HEK293 (cell line): ENCODE data around the gene NR2F2.

Source experiments
- CTCF ChIA-PET: fragments of 350-600 bp; formaldehyde crosslinking; extraction: SDS; loops from one replicate; lab custom pipeline; 2021; ENCODE audit warnings: antibody characterized with exemption; lab: Yijun Ruan, JAX
- POLR2A ChIA-PET: fragments of 300-600 bp; formaldehyde crosslinking; extraction: SDS; loops from one replicate; lab custom pipeline; 2020; ENCODE audit warnings: antibody characterized with exemption, inconsistent platforms; lab: Yijun Ruan, JAX
- H3K27ac ChIP-seq: fragments of 200-500 bp; sonication (Bioruptor generic); 2 replicates; pipeline ENCODE4 v1.5.1; 2014; ENCODE audit warnings: low read depth, low read length, control low read depth, inconsistent platforms; ENCODE audit errors: extremely low read depth
- H3K36me3 ChIP-seq, 2 experiments: fragments of 200-500 bp in 1 of 2; sonication (Bioruptor generic) in 1 of 2; 1 replicate in 1 of 2; 2 replicates in 1 of 2; pipeline ENCODE4 v1.5.1; 2014 to 2017; ENCODE audit warnings: inconsistent platforms in 2 of 2, low read length in 2 of 2; ENCODE audit not compliant: control insufficient read depth in 2 of 2, insufficient read depth in 1 of 2
- H3K4me1 ChIP-seq: fragments of 200-500 bp; sonication (Bioruptor generic); 2 replicates; pipeline ENCODE4 v1.5.1; 2014; ENCODE audit warnings: mild to moderate bottlenecking, low read length, inconsistent platforms; ENCODE audit not compliant: control insufficient read depth, insufficient read depth
- H3K4me3 ChIP-seq: 2 replicates; pipeline ENCODE4 v1.5.1; 2011; ENCODE audit warnings: low read depth, mild to moderate bottlenecking, control low read depth, low read length, moderate library complexity
- H3K9me3 ChIP-seq: fragments of 200-500 bp; sonication (Bioruptor generic); 2 replicates; pipeline ENCODE4 v1.5.1; 2014; ENCODE audit warnings: low read depth, low read length, inconsistent platforms; ENCODE audit not compliant: control insufficient read depth, insufficient read depth
- GLIS1 ChIP-seq: fragments of 450-650 bp; formaldehyde crosslinking; IDR thresholded peaks from 2 replicates; pipeline ENCODE4 v1.5.1; 2016; ENCODE audit warnings: missing biosample characterization, missing genetic modification characterization
- HOXD13 ChIP-seq: sonication (generic); formaldehyde crosslinking; IDR thresholded peaks from 2 replicates; pipeline ENCODE4 v1.8.0; 2022; ENCODE audit warnings: missing genetic modification reagents, borderline replicate concordance
- KLF10 ChIP-seq: fragments of 450-650 bp; IDR thresholded peaks from 2 replicates; pipeline ENCODE4 v1.5.1; 2018; ENCODE audit warnings: missing biosample characterization, mild to moderate bottlenecking, missing genetic modification characterization
- SETDB1 ChIP-seq: IDR thresholded peaks from one replicate; pipeline ENCODE4 v1.6.1; 2017; ENCODE audit warnings: mild to moderate bottlenecking, low read length, moderate library complexity, mixed read lengths; ENCODE audit not compliant: insufficient read length
- ZFP69B ChIP-seq: fragments of 450-650 bp; formaldehyde crosslinking; IDR thresholded peaks from 2 replicates; pipeline ENCODE4 v1.5.1; 2016; ENCODE audit warnings: missing biosample characterization, missing genetic modification characterization
- ZNF133 ChIP-seq: fragments of 450-650 bp; formaldehyde crosslinking; IDR thresholded peaks from 2 replicates; pipeline ENCODE4 v1.5.1; 2016; ENCODE audit warnings: missing biosample characterization, missing genetic modification characterization
- ZNF202 ChIP-seq: fragments of 450-650 bp; formaldehyde crosslinking; IDR thresholded peaks from 2 replicates; pipeline ENCODE4 v1.5.1; 2016; ENCODE audit warnings: missing biosample characterization, missing genetic modification characterization, borderline replicate concordance
- ZNF423 ChIP-seq: fragments of 450-650 bp; formaldehyde crosslinking; IDR thresholded peaks from 2 replicates; pipeline ENCODE4 v1.5.1; 2016; ENCODE audit warnings: missing biosample characterization, missing genetic modification characterization
- ZNF514 ChIP-seq: fragments of 450-650 bp; formaldehyde crosslinking; IDR thresholded peaks from 2 replicates; pipeline ENCODE4 v1.5.1; 2016; ENCODE audit warnings: missing biosample characterization, missing genetic modification characterization
- ZNF600 ChIP-seq: fragments of 450-650 bp; formaldehyde crosslinking; IDR thresholded peaks from 2 replicates; pipeline ENCODE4 v1.5.1; 2016; ENCODE audit warnings: missing biosample characterization, missing genetic modification characterization
- ZNF792 ChIP-seq: fragments of 450-650 bp; formaldehyde crosslinking; IDR thresholded peaks from 2 replicates; pipeline ENCODE4 v1.5.1; 2016; ENCODE audit warnings: missing biosample characterization, missing genetic modification characterization
- ZNF837 ChIP-seq: fragments of 450-650 bp; formaldehyde crosslinking; IDR thresholded peaks from 2 replicates; pipeline ENCODE4 v1.5.1; 2016; ENCODE audit warnings: missing biosample characterization, missing genetic modification characterization
- ZSCAN23 ChIP-seq: fragments of 450-650 bp; formaldehyde crosslinking; IDR thresholded peaks from 2 replicates; pipeline ENCODE4 v1.5.1; 2016; ENCODE audit warnings: missing biosample characterization, missing genetic modification characterization
- TF ChIP-seq, protein P1 (sequence below): fragments of 450-650 bp; IDR thresholded peaks from 2 replicates; pipeline ENCODE4 v1.5.1; 2018; ENCODE audit warnings: missing biosample characterization, mild to moderate bottlenecking, missing genetic modification characterization
- TF ChIP-seq, protein P2 (sequence below): fragments of 450-650 bp; formaldehyde crosslinking; IDR thresholded peaks from 2 replicates; pipeline ENCODE4 v1.5.1; 2016; ENCODE audit warnings: missing biosample characterization, missing genetic modification characterization
- TF ChIP-seq, protein P3 (sequence below): fragments of 450-650 bp; formaldehyde crosslinking; IDR thresholded peaks from 2 replicates; pipeline ENCODE4 v1.5.0; 2017; ENCODE audit warnings: missing biosample characterization, missing genetic modification characterization, borderline replicate concordance

Gene NR2F2

DNA sequence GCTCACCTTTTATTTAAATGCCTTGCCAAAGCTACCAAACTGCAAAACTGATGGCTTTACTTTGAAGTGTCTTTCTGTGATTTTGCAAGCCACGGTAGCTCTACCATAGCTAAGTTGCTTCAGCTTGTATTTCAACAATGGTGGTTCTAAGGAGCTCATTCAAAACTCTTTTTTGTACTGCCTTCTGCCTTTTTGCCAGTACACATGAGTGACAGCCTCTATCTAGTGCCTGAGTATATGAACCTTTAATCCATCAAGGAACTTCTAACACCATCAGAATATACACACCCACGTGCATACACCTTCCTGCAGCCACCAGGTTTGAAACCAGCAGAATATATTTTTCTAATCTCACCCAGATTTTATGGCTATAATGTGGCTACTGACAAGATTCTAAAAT, 10.4 kb upstream of the NR2F2 start:
- Histone ChIP-seq H3K4me1 (peaks cover 22% of the 10 kb centered on the region), H3K27ac (no peak overlapping the region), H3K4me3 (no peak overlapping the region), H3K9me3 (no peaks in the 10 kb centered on the region), H3K36me3 (no peaks in the 10 kb centered on the region)
- TF ChIP-seq, protein P1, sequence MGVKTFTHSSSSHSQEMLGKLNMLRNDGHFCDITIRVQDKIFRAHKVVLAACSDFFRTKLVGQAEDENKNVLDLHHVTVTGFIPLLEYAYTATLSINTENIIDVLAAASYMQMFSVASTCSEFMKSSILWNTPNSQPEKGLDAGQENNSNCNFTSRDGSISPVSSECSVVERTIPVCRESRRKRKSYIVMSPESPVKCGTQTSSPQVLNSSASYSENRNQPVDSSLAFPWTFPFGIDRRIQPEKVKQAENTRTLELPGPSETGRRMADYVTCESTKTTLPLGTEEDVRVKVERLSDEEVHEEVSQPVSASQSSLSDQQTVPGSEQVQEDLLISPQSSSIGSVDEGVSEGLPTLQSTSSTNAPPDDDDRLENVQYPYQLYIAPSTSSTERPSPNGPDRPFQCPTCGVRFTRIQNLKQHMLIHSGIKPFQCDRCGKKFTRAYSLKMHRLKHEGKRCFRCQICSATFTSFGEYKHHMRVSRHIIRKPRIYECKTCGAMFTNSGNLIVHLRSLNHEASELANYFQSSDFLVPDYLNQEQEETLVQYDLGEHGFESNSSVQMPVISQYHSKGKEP (tag by site-specific recombination), result no peak
- no peak for TF ChIP-seq ZNF202 (tag by site-specific recombination)
- TF ChIP-seq ZNF514 (tag by site-specific recombination), result no peak
- TF ChIP-seq KLF10, result no peak
- TF ChIP-seq SETDB1, result no peak
- no peak for TF ChIP-seq ZNF837 (tag by site-specific recombination)
- no peak for TF ChIP-seq GLIS1 (tag by site-specific recombination)
- TF ChIP-seq ZNF792 (tag by site-specific recombination), result no peak
- no peak for TF ChIP-seq ZFP69B
- TF ChIP-seq ZNF423 (tag by site-specific recombination), result no peak
- no peak for TF ChIP-seq HOXD13
- no peak for TF ChIP-seq ZNF600 (tag by site-specific recombination)
- ChIA-PET CTCF (interaction anchor here (0.6 to 1.4 kb wide), 2 partner anchors 33 to 42 kb away, joined by 3 to 5 read pairs; no protein-coding TSS in a partner anchor), POLR2A (no interaction called here)

DNA sequence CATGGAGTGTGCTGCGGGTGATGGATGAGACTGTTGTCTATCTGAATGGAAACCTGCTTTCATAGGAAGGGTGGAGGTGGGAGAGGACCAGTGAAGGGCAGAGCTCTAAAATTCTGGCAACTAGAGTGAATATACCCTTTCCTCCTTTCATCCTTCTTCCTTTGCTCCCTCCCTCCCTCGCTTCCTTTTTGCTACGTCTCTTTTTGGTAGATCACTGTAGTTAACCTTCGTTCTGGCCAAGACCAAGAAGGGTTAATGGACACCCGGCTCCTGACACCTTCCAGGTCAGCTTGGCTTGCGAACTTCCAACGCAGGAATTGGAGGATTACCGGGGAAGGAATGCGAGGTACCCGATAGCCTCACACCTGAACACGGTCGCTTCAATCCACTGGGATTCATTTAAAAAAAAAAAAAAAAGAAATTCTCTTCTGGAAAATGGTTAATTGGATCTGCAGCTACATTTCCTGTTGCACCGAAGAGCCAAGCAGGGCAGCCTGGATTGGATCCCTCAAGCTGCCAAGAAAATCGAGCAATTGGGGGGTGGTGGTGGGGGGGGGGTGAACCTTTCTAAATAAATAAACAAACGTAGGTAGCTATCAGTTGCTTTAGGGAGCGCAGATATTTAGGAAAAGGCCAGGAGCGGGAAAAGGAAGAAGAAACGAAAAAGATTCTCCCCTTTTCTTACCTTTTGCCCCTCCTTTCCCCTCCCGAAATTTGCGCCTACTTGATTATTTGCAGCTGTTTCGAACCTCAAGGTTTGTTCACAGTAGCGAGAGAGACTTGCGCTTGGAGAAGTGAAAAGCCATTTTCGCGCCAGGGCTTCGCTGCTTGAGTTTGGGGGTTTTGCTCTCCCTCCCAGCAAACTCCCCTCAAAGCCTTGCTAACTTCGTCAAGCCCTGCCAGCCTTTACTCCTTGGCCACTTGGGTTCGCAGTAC, 9.5 kb upstream of the NR2F2 start:
- H3K9me3 ChIP-seq, result no peaks in the 10 kb centered on the region
- no peaks in the 10 kb centered on the region for H3K36me3 ChIP-seq
- TF ChIP-seq, protein P2, sequence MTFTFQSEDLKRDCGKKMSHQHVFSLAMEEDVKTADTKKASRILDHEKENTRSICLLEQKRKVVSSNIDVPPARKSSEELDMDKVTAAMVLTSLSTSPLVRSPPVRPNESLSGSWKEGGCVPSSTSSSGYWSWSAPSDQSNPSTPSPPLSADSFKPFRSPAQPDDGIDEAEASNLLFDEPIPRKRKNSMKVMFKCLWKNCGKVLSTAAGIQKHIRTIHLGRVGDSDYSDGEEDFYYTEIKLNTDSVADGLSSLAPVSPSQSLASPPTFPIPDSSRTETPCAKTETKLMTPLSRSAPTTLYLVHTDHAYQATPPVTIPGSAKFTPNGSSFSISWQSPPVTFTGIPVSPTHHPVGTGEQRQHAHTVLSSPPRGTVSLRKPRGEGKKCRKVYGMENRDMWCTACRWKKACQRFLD (tag by site-specific recombination), result no peak
- TF ChIP-seq ZNF133 (tag by site-specific recombination) (no peak), ZSCAN23 (tag by site-specific recombination) (no peak)
- TF ChIP-seq, protein P3, sequence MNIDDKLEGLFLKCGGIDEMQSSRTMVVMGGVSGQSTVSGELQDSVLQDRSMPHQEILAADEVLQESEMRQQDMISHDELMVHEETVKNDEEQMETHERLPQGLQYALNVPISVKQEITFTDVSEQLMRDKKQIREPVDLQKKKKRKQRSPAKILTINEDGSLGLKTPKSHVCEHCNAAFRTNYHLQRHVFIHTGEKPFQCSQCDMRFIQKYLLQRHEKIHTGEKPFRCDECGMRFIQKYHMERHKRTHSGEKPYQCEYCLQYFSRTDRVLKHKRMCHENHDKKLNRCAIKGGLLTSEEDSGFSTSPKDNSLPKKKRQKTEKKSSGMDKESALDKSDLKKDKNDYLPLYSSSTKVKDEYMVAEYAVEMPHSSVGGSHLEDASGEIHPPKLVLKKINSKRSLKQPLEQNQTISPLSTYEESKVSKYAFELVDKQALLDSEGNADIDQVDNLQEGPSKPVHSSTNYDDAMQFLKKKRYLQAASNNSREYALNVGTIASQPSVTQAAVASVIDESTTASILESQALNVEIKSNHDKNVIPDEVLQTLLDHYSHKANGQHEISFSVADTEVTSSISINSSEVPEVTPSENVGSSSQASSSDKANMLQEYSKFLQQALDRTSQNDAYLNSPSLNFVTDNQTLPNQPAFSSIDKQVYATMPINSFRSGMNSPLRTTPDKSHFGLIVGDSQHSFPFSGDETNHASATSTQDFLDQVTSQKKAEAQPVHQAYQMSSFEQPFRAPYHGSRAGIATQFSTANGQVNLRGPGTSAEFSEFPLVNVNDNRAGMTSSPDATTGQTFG, result no peak
- ChIA-PET CTCF (interaction anchor here (0.6 to 1.4 kb wide), 2 partner anchors 43 to 1652 kb away, joined by 5 to 6 read pairs; no protein-coding TSS in a partner anchor), POLR2A (no interaction called here)
- peaks cover 25% of the 10 kb centered on the region for H3K4me1 ChIP-seq
- no peak overlapping the region for H3K27ac ChIP-seq
- H3K4me3 ChIP-seq, result no peak overlapping the region
